K562 (cell line): ENCODE measurements around the gene PRPH2. TPM values are rescaled to one million over a fixed set of nuclear protein-coding genes. Genes with fewer than 3 reads are reported as not detected.

Source experiments
- ARNT ChIP-seq, 2 experiments: fragments of 450-650 bp; IDR thresholded peaks; 2 replicates each; pipeline ENCODE4 v1.6.1; 2016; ENCODE audit warnings: mild to moderate bottlenecking in 1 of 2
- BRCA1 ChIP-seq, 2 experiments: fragments of 450-650 bp in 1 of 2; sonication (generic) in 1 of 2; formaldehyde crosslinking in 1 of 2; IDR thresholded peaks; 2 replicates each; pipeline versions ENCODE4 v1.5.0 to v1.6.1; 2017 to 2020; ENCODE audit warnings: mild to moderate bottlenecking in 1 of 2, missing genetic modification reagents in 1 of 2
- EP300 ChIP-seq: IDR thresholded peaks from 2 replicates; pipeline ENCODE4 v1.6.1; 2012; ENCODE audit warnings: low read length, improper control_type of control experiment
- ETS2 ChIP-seq: IDR thresholded peaks from 2 replicates; pipeline ENCODE4 v1.6.1; 2016; ENCODE audit warnings: borderline replicate concordance, missing genetic modification characterization, mild to moderate bottlenecking, moderate library complexity, missing compliant biosample characterization; ENCODE audit not compliant: poor library complexity, severe bottlenecking
- HDAC8 ChIP-seq: fragments of 450-650 bp; IDR thresholded peaks from 2 replicates; pipeline ENCODE4 v1.6.1; 2016; ENCODE audit warnings: mild to moderate bottlenecking, missing genetic modification characterization, moderate library complexity, missing compliant biosample characterization
- HMG20B ChIP-seq: fragments of 250-450 bp; sonication (Bioruptor Pico); IDR thresholded peaks from 2 replicates; pipeline ENCODE4 v1.5.0; 2021; ENCODE audit warnings: mild to moderate bottlenecking
- KDM4B ChIP-seq, 2 experiments: fragments of 450-650 bp in 1 of 2; sonication (generic) in 1 of 2; IDR thresholded peaks; 2 replicates each; pipeline ENCODE4 v1.6.1; 2016 to 2017; ENCODE audit warnings: borderline replicate concordance in 2 of 2, antibody characterized with exemption in 1 of 2, low read depth in 1 of 2, mild to moderate bottlenecking in 1 of 2
- MIER1 ChIP-seq: fragments of 450-650 bp; IDR thresholded peaks from 2 replicates; pipeline ENCODE4 v1.6.1; 2016; ENCODE audit warnings: antibody characterized with exemption, mild to moderate bottlenecking, low read depth
- MXI1 ChIP-seq: IDR thresholded peaks from 2 replicates; pipeline ENCODE4 v1.6.1; 2011; ENCODE audit warnings: low read depth, mild to moderate bottlenecking, improper control_type of control experiment, low read length
- MYC ChIP-seq, 2 experiments: fragments of 250-450 bp in 1 of 2; sonication (Bioruptor Pico) in 1 of 2; IDR thresholded peaks; 2 replicates each; pipeline versions ENCODE4 v1.5.1 to v1.6.1; 2012 to 2021; ENCODE audit warnings: low read depth in 2 of 2, borderline replicate concordance in 1 of 2, improper control_type of control experiment in 1 of 2, low read length in 1 of 2, mild to moderate bottlenecking in 1 of 2, moderate library complexity in 1 of 2
- NBN ChIP-seq: fragments of 450-650 bp; IDR thresholded peaks from 2 replicates; pipeline ENCODE4 v1.6.1; 2016; ENCODE audit warnings: low read depth, mild to moderate bottlenecking
- NCOA4 ChIP-seq: fragments of 450-650 bp; IDR thresholded peaks from 2 replicates; pipeline ENCODE4 v1.6.1; 2018; ENCODE audit warnings: mild to moderate bottlenecking; ENCODE audit not compliant: partially characterized antibody
- PHB2 ChIP-seq: fragments of 450-650 bp; IDR thresholded peaks from 2 replicates; pipeline ENCODE4 v1.6.1; 2017; ENCODE audit warnings: low read depth
- POLR2B ChIP-seq: fragments of 450-650 bp; IDR thresholded peaks from 2 replicates; pipeline ENCODE4 v1.6.1; 2018; ENCODE audit warnings: low read depth; ENCODE audit not compliant: partially characterized antibody
- PTBP1 ChIP-seq: fragments of 200-400 bp; formaldehyde crosslinking; IDR thresholded peaks from 2 replicates; pipeline ENCODE4 v1.6.1; 2017; ENCODE audit warnings: low read depth, low read length
- SMARCA5 ChIP-seq: fragments of 450-650 bp; IDR thresholded peaks from 2 replicates; pipeline ENCODE4 v1.6.1; 2016
- SMARCC2 ChIP-seq: fragments of 450-650 bp; IDR thresholded peaks from 2 replicates; pipeline ENCODE4 v1.6.1; 2017; ENCODE audit warnings: antibody characterized with exemption, moderate library complexity, mild to moderate bottlenecking, low read depth
- polyA plus RNA-seq, 8 experiments: library from polyadenylated mRNA; depleted of rRNA in 4 of 8; stranded (reverse) in 5 of 8; unstranded in 3 of 8; fragments of >200 nt; fragmentation: Nextera tagmentation in 2 of 8; fragmentation: Illumina TruSeq in 1 of 8; extraction: Ambion mirVana in 2 of 8; extraction: Trizol in 1 of 8; gene quantifications; 2 replicates each; pipeline versions ENCODE4 v1.2.1 to v1.2.3, GENCODE V29; 2011 to 2014; ENCODE audit warnings: inconsistent platforms in 1 of 8, missing spikeins in 1 of 8
- total RNA-seq, 7 experiments: library from RNA; depleted of rRNA in 6 of 7; stranded (reverse); fragments of >200 nt in 6 of 7; fragmentation: Illumina TruSeq in 2 of 7; extraction: Trizol in 2 of 7; gene quantifications; 2 replicates each; pipeline versions ENCODE4 v1.2.1 to v1.2.3, GENCODE V29; 2011 to 2021; ENCODE audit warnings: low replicate concordance in 1 of 7
- TF ChIP-seq, protein P1 (sequence below), 2 experiments: fragments of 450-650 bp; formaldehyde crosslinking in 1 of 2; IDR thresholded peaks; 2 replicates each; pipeline versions ENCODE4 v1.4.0 to v1.6.1; 2014 to 2020; ENCODE audit warnings: mild to moderate bottlenecking in 2 of 2, borderline replicate concordance in 1 of 2, low read depth in 1 of 2
- TF ChIP-seq, protein P2 (sequence below): fragments of 450-650 bp; IDR thresholded peaks from 2 replicates; pipeline ENCODE4 v1.6.1; 2014; ENCODE audit warnings: low read depth, mild to moderate bottlenecking, moderate library complexity, borderline replicate concordance

The PRPH2 gene
- total and polyA plus RNA-seq, 9 of the 15 experiments (the other 6 are each of a cell fraction or from before 2014, with no cell fraction given) = 0.03 to 0.11 (median 0.03) TPM; not detected in 5

DNA sequence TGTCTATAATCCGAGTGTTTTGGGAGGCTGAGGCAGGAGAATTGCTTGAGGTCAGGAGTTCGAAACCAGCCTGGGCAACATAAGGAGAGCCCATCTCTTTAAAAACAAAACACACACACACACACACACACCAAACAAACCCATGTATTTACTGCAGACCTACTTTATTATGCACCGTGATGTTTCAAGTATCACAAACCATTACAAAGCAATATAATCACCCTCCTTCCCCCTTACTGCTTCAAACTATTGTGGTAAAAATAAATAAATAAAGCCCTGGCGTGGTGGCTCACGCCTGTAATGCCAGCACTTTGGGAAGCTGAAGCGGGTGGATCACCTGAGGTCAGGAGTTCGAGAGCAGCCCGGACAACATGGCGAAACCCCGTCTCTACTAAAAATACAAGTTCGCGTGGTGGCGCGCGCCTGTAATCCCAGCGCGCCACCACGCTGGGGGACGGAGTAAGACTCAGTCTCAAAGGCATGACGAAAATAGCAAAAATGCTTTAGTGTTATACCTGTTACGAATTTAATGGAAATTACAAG lies 22.0 kb upstream of the PRPH2 start (continued):
- peak; percentile 78 for TF ChIP-seq MYC (IDR thresholded peaks at IDR 0.05; ENCODE audit: low read depth, low read length)
- TF ChIP-seq MYC (CRISPR knock-in tag; IDR thresholded peaks at IDR 0.05; ENCODE audit: borderline replicate concordance, low read depth) = no peak
- no peak for TF ChIP-seq EP300
- no peak for TF ChIP-seq HDAC8 (tag)
- no peak for TF ChIP-seq MXI1
- TF ChIP-seq, protein P1, sequence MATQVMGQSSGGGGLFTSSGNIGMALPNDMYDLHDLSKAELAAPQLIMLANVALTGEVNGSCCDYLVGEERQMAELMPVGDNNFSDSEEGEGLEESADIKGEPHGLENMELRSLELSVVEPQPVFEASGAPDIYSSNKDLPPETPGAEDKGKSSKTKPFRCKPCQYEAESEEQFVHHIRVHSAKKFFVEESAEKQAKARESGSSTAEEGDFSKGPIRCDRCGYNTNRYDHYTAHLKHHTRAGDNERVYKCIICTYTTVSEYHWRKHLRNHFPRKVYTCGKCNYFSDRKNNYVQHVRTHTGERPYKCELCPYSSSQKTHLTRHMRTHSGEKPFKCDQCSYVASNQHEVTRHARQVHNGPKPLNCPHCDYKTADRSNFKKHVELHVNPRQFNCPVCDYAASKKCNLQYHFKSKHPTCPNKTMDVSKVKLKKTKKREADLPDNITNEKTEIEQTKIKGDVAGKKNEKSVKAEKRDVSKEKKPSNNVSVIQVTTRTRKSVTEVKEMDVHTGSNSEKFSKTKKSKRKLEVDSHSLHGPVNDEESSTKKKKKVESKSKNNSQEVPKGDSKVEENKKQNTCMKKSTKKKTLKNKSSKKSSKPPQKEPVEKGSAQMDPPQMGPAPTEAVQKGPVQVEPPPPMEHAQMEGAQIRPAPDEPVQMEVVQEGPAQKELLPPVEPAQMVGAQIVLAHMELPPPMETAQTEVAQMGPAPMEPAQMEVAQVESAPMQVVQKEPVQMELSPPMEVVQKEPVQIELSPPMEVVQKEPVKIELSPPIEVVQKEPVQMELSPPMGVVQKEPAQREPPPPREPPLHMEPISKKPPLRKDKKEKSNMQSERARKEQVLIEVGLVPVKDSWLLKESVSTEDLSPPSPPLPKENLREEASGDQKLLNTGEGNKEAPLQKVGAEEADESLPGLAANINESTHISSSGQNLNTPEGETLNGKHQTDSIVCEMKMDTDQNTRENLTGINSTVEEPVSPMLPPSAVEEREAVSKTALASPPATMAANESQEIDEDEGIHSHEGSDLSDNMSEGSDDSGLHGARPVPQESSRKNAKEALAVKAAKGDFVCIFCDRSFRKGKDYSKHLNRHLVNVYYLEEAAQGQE (IDR thresholded peaks at IDR 0.05; ENCODE audit: borderline replicate concordance) = peak; percentile 15; the same call in 1 of the 2 replicates
- TF ChIP-seq, protein P1 (CRISPR knock-in tag; IDR thresholded peaks at IDR 0.05; ENCODE audit: low read depth) = no peak
- no peak for TF ChIP-seq BRCA1 (IDR thresholded peaks at IDR 0.05)
- no peak for TF ChIP-seq BRCA1 (CRISPR knock-in tag; IDR thresholded peaks at IDR 0.05)
- no peak for TF ChIP-seq HMG20B (CRISPR knock-in tag)
- peak; percentile 46 for TF ChIP-seq POLR2B
- 0 out of 2 replicates have a peak, but pooled peaks have one; percentile 16 for TF ChIP-seq MIER1
- TF ChIP-seq, protein P2, sequence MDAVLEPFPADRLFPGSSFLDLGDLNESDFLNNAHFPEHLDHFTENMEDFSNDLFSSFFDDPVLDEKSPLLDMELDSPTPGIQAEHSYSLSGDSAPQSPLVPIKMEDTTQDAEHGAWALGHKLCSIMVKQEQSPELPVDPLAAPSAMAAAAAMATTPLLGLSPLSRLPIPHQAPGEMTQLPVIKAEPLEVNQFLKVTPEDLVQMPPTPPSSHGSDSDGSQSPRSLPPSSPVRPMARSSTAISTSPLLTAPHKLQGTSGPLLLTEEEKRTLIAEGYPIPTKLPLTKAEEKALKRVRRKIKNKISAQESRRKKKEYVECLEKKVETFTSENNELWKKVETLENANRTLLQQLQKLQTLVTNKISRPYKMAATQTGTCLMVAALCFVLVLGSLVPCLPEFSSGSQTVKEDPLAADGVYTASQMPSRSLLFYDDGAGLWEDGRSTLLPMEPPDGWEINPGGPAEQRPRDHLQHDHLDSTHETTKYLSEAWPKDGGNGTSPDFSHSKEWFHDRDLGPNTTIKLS = no peak; the same call in 1 of the 2 replicates
- no peak for TF ChIP-seq PHB2
- TF ChIP-seq ARNT (IDR thresholded peaks at IDR 0.05) = peak in 1 of 2 experiments; percentile 17; a peak in 1 of 4 replicates
- peak; percentile 65; the same call in 1 of the 2 replicates for TF ChIP-seq SMARCC2
- peak; percentile 59; the same call in 1 of the 2 replicates for TF ChIP-seq SMARCA5
- TF ChIP-seq PTBP1 = no peak
- TF ChIP-seq NCOA4 = no peak
- TF ChIP-seq ETS2 (tag) = no peak
- no peak for TF ChIP-seq KDM4B (IDR thresholded peaks at IDR 0.05; ENCODE audit: borderline replicate concordance in 2 of 2, low read depth in 1 of 2)
- TF ChIP-seq NBN = peak; percentile 41; the same call in 1 of the 2 replicates
